ENCODE data around the gene ZFPM1. TPM values are rescaled to one million over a fixed set of nuclear protein-coding genes. Genes with fewer than 3 reads are reported as not detected.

ZFPM1 gene
- total RNA-seq, 1 experiment from 2014 or later = 14.6 TPM

DNA sequence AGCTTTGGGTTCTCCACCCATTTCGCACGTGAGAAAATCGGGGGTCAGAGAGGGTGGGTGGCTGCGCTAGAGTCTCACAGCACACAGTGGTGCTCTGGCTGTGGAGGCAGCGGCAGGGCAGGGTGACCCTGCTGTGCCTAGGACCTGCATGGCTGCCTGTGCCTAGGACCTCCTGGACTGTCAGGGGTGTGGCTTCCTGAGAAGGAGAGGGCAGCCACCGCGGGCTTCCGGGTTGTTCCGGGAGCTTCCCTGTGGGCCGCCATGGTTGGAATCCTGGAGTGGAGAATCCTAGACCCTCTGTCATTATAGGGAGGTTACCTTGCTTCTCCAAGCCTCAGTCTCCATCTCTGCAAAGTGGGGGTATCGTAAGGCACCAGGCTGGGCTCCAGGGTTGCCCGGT, 9.3 kb downstream of the ZFPM1 start:
- Histone ChIP-seq H3K4me3 (replicated peaks in 1 of 2; ENCODE audit: low read depth in 1 of 2, low read length in 2 of 2) (no peak overlapping the region), H3K9me3 (ENCODE audit: control insufficient read depth in 1 of 2, insufficient read depth in 1 of 2, low read depth in 1 of 2, low read length in 2 of 2) (no peaks in the 10 kb centered on the region), H3K79me2 (ENCODE audit: insufficient read depth, low read length) (peaks cover 63% of the 10 kb centered on the region), H3K36me3 (ENCODE audit: control insufficient read depth in 1 of 2, insufficient read depth in 2 of 2, low read length in 2 of 2) (no peaks in the 10 kb centered on the region), H3K4me1 (ENCODE audit: control insufficient read depth in 1 of 2, insufficient read depth in 2 of 2, low read length in 2 of 2) (peaks cover 14 to 27% of the 10 kb centered on the region in 2 experiments), H3K4me2 (ENCODE audit: low read length) (no peak overlapping the region), H3K9me2 (ENCODE audit: insufficient read depth) (no peaks in the 10 kb centered on the region), H2AFZ (ENCODE audit: low read depth, low read length, poor library complexity, severe bottlenecking) (no peak overlapping the region), H4K20me1 (ENCODE audit: insufficient read depth) (peaks cover 9% of the 10 kb centered on the region; the same call in 1 of the 2 replicates), H3K9ac (ENCODE audit: low read length) (no peak overlapping the region), H3K27me3 (ENCODE audit: insufficient read depth, low read length) (no peaks in the 10 kb centered on the region), H3K27ac (ENCODE audit: low read depth, low read length) (no peak overlapping the region)
- RAD21 ChIA-PET (ENCODE audit: low non-redundant PET in 1 of 2, low total read pairs in 2 of 2, uncharacterized antibody in 2 of 2, unreplicated experiment in 2 of 2) = no interaction called here
- no peak for ATAC-seq
- intact Hi-C loops (cut with micrococcal nuclease) = no loop called here
- BruUV-seq (replicated peaks) = no TSS peak
- TF ChIP-seq EZH2phosphoT487 (IDR thresholded peaks at IDR 0.05; ENCODE audit: borderline replicate concordance) (no peak), REST (IDR thresholded peaks at IDR 0.05; ENCODE audit: low read depth) (no peak), CBX3 (IDR thresholded peaks at IDR 0.05; ENCODE audit: low read depth) (no peak), TCF7L2 (IDR thresholded peaks at IDR 0.05; ENCODE audit: borderline replicate concordance, extremely low read depth, insufficient read depth, insufficient read length) (no peak), EGR1 (IDR thresholded peaks at IDR 0.05; ENCODE audit: low read depth) (no peak), SP1 (IDR thresholded peaks at IDR 0.05; ENCODE audit: low read depth) (no peak), RAD21 (IDR thresholded peaks at IDR 0.05; ENCODE audit: low read depth) (no peak), CEBPB (IDR thresholded peaks at IDR 0.05; ENCODE audit: low read depth) (no peak), POLR2AphosphoS5 (IDR thresholded peaks at IDR 0.05; ENCODE audit: low read depth, low read length) (no peak), POLR2A (IDR thresholded peaks at IDR 0.05; ENCODE audit: borderline replicate concordance, extremely low read depth, insufficient read depth, insufficient read length) (no peak), EZH2 (IDR thresholded peaks at IDR 0.05) (no peak), MAX (IDR thresholded peaks at IDR 0.05) (no peak), ZNF274 (IDR thresholded peaks at IDR 0.05; ENCODE audit: low read depth, low read length) (no peak), SIN3A (IDR thresholded peaks at IDR 0.05; ENCODE audit: low read depth) (no peak), SRF (IDR thresholded peaks at IDR 0.05; ENCODE audit: low read depth) (no peak), YY1 (IDR thresholded peaks at IDR 0.05; ENCODE audit: extremely low read depth, insufficient replicate concordance, low read depth, low read length) (no peak), ZFX (IDR thresholded peaks at IDR 0.05) (no peak), FOSL1 (IDR thresholded peaks at IDR 0.05; ENCODE audit: low read depth) (no peak)
- TF ChIP-seq, protein P1, sequence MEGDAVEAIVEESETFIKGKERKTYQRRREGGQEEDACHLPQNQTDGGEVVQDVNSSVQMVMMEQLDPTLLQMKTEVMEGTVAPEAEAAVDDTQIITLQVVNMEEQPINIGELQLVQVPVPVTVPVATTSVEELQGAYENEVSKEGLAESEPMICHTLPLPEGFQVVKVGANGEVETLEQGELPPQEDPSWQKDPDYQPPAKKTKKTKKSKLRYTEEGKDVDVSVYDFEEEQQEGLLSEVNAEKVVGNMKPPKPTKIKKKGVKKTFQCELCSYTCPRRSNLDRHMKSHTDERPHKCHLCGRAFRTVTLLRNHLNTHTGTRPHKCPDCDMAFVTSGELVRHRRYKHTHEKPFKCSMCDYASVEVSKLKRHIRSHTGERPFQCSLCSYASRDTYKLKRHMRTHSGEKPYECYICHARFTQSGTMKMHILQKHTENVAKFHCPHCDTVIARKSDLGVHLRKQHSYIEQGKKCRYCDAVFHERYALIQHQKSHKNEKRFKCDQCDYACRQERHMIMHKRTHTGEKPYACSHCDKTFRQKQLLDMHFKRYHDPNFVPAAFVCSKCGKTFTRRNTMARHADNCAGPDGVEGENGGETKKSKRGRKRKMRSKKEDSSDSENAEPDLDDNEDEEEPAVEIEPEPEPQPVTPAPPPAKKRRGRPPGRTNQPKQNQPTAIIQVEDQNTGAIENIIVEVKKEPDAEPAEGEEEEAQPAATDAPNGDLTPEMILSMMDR (IDR thresholded peaks at IDR 0.05 in 2 of 3, conservative IDR thresholded peaks at IDR 0.05 in 1 of 3; ENCODE audit: borderline replicate concordance in 1 of 3, insufficient read depth in 1 of 3, low read depth in 2 of 3, low read length in 2 of 3) = no peak
- TF ChIP-seq, protein P2, sequence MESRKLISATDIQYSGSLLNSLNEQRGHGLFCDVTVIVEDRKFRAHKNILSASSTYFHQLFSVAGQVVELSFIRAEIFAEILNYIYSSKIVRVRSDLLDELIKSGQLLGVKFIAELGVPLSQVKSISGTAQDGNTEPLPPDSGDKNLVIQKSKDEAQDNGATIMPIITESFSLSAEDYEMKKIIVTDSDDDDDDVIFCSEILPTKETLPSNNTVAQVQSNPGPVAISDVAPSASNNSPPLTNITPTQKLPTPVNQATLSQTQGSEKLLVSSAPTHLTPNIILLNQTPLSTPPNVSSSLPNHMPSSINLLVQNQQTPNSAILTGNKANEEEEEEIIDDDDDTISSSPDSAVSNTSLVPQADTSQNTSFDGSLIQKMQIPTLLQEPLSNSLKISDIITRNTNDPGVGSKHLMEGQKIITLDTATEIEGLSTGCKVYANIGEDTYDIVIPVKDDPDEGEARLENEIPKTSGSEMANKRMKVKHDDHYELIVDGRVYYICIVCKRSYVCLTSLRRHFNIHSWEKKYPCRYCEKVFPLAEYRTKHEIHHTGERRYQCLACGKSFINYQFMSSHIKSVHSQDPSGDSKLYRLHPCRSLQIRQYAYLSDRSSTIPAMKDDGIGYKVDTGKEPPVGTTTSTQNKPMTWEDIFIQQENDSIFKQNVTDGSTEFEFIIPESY (IDR thresholded peaks at IDR 0.05; ENCODE audit: extremely low read depth, insufficient replicate concordance, low read length) = no peak
- POLR2A ChIA-PET = no interaction called here
- no peak for DNase-seq (ENCODE audit: low read depth, low spot score)
- CTCF ChIA-PET = no interaction called here

All from HCT116 (cell line).